Measurements from ENCODE around the gene TOGARAM1. TPM values are rescaled to one million over a fixed set of nuclear protein-coding genes. Genes with fewer than 3 reads are reported as not detected.
A peak's percentile ranks its signal among the peaks of the same experiment; 100 is the strongest.

Gene TOGARAM1
- total RNA-seq, 1 experiment from 2014 or later: 6.4 TPM

DNA sequence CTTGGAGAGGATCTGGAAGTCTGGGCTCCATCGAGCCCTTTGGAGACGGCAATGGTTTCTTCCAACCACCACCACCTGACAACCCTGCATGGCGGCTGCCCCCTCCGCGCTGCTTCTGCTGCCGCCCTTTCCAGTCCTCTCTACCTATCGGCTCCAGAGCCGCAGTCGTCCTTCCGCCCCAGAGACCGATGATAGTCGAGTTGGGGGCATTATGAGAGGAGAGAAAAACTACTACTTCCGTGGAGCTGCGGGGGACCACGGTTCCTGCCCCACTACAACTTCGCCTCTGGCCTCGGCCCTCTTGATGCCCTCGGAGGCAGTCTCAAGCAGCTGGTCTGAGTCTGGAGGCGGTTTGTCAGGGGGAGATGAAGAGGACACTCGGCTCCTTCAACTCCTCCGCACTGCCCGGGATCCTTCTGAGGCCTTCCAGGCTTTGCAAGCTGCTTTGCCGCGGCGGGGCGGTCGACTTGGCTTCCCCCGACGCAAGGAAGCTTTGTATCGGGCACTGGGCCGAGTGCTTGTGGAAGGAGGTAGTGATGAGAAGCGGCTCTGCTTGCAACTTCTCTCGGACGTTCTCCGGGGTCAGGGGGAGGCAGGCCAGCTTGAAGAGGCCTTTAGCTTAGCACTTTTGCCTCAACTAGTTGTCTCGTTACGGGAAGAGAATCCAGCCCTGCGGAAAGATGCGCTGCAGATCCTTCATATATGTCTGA, 499 bp downstream of the TOGARAM1 start (continued):
- TF ChIP-seq JAZF1 (CRISPR knock-in tag; IDR thresholded peaks at IDR 0.05): no peak
- TF ChIP-seq STAT6 (CRISPR knock-in tag; conservative IDR thresholded peaks at IDR 0.05; ENCODE audit: low read depth): no peak
- TF ChIP-seq, protein P1, sequence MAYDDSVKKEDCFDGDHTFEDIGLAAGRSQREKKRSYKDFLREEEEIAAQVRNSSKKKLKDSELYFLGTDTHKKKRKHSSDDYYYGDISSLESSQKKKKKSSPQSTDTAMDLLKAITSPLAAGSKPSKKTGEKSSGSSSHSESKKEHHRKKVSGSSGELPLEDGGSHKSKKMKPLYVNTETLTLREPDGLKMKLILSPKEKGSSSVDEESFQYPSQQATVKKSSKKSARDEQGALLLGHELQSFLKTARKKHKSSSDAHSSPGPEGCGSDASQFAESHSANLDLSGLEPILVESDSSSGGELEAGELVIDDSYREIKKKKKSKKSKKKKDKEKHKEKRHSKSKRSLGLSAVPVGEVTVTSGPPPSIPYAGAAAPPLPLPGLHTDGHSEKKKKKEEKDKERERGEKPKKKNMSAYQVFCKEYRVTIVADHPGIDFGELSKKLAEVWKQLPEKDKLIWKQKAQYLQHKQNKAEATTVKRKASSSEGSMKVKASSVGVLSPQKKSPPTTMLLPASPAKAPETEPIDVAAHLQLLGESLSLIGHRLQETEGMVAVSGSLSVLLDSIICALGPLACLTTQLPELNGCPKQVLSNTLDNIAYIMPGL (CRISPR knock-in tag; IDR thresholded peaks at IDR 0.05): no peak
- no peak for TF ChIP-seq ZNF425 (CRISPR knock-in tag; conservative IDR thresholded peaks at IDR 0.05)
- TF ChIP-seq ZNF396 (CRISPR knock-in tag; IDR thresholded peaks at IDR 0.05; ENCODE audit: borderline replicate concordance): no peak
- no peak for TF ChIP-seq E2F1 (CRISPR knock-in tag; IDR thresholded peaks at IDR 0.05)
- no peak for TF ChIP-seq RORB (CRISPR knock-in tag; IDR thresholded peaks at IDR 0.05)
- peak; percentile 50 for TF ChIP-seq PRDM15 (CRISPR knock-in tag; IDR thresholded peaks at IDR 0.05)
- TF ChIP-seq NFYB (CRISPR knock-in tag; conservative IDR thresholded peaks at IDR 0.05; ENCODE audit: low read depth): no peak
- no peak; the same call in 1 of the 2 replicates for TF ChIP-seq ZNF219 (CRISPR knock-in tag; IDR thresholded peaks at IDR 0.05; ENCODE audit: borderline replicate concordance)
- TF ChIP-seq PREB (CRISPR knock-in tag; IDR thresholded peaks at IDR 0.05; ENCODE audit: borderline replicate concordance): no peak
- TF ChIP-seq, protein P2, sequence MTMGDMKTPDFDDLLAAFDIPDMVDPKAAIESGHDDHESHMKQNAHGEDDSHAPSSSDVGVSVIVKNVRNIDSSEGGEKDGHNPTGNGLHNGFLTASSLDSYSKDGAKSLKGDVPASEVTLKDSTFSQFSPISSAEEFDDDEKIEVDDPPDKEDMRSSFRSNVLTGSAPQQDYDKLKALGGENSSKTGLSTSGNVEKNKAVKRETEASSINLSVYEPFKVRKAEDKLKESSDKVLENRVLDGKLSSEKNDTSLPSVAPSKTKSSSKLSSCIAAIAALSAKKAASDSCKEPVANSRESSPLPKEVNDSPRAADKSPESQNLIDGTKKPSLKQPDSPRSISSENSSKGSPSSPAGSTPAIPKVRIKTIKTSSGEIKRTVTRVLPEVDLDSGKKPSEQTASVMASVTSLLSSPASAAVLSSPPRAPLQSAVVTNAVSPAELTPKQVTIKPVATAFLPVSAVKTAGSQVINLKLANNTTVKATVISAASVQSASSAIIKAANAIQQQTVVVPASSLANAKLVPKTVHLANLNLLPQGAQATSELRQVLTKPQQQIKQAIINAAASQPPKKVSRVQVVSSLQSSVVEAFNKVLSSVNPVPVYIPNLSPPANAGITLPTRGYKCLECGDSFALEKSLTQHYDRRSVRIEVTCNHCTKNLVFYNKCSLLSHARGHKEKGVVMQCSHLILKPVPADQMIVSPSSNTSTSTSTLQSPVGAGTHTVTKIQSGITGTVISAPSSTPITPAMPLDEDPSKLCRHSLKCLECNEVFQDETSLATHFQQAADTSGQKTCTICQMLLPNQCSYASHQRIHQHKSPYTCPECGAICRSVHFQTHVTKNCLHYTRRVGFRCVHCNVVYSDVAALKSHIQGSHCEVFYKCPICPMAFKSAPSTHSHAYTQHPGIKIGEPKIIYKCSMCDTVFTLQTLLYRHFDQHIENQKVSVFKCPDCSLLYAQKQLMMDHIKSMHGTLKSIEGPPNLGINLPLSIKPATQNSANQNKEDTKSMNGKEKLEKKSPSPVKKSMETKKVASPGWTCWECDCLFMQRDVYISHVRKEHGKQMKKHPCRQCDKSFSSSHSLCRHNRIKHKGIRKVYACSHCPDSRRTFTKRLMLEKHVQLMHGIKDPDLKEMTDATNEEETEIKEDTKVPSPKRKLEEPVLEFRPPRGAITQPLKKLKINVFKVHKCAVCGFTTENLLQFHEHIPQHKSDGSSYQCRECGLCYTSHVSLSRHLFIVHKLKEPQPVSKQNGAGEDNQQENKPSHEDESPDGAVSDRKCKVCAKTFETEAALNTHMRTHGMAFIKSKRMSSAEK (CRISPR knock-in tag; IDR thresholded peaks at IDR 0.05; ENCODE audit: borderline replicate concordance): no peak
- no peak for TF ChIP-seq CDX4 (CRISPR knock-in tag; IDR thresholded peaks at IDR 0.05; ENCODE audit: borderline replicate concordance)
- no peak for TF ChIP-seq ESRRA (CRISPR knock-in tag; IDR thresholded peaks at IDR 0.05; ENCODE audit: borderline replicate concordance)
- no peak for TF ChIP-seq TEAD1 (CRISPR knock-in tag; IDR thresholded peaks at IDR 0.05)
- no peak for TF ChIP-seq NFE2L1 (CRISPR knock-in tag; IDR thresholded peaks at IDR 0.05)
- no peak for TF ChIP-seq ETV6 (CRISPR knock-in tag; IDR thresholded peaks at IDR 0.05)
- TF ChIP-seq ZNF138 (CRISPR knock-in tag; conservative IDR thresholded peaks at IDR 0.05): no peak
- TF ChIP-seq IRF2 (CRISPR knock-in tag; IDR thresholded peaks at IDR 0.05; ENCODE audit: borderline replicate concordance, low read depth): no peak

Data from WTC11 (cell line).